ENCODE measurements around the gene TMEM182.

Gene TMEM182

GRCh38 chr2:102736410-102737409, 25.1 kb upstream of the TMEM182 start:
- H3K9me3 ChIP-seq (ENCODE audit: control insufficient read depth, insufficient read depth, low read length) = no peaks in the 10 kb centered on the region
- no peaks in the 10 kb centered on the region for H3K36me3 ChIP-seq (ENCODE audit: control insufficient read depth, insufficient read depth, low read length)
- WGBS (ENCODE audit: insufficient coverage, insufficient read length) = no CpG with 5 or more reads among the region's 52 CpGs
- peak overlapping the region; percentile 71 for H3K4me3 ChIP-seq (ENCODE audit: low read length)
- 0 out of 2 replicates have a peak, but pooled peaks cover 2% of the 10 kb centered on the region for H3K4me1 ChIP-seq (ENCODE audit: control insufficient read depth, insufficient read depth, low read length)
- H3K27ac ChIP-seq (ENCODE audit: low read length) = no peak overlapping the region
- no peak for DNase-seq (ENCODE audit: low read depth, low spot score)
- no peaks in the 10 kb centered on the region for H3K27me3 ChIP-seq (ENCODE audit: control insufficient read depth, insufficient read depth, low read length)

- H3K9me3 ChIP-seq (ENCODE audit: control insufficient read depth, insufficient read depth, low read length) = no peaks in the 10 kb centered on the region
- H3K27ac ChIP-seq (ENCODE audit: low read length) = no peak overlapping the region
- no peak for DNase-seq (ENCODE audit: low read depth, low spot score)
- no peaks in the 10 kb centered on the region for H3K36me3 ChIP-seq (ENCODE audit: control insufficient read depth, insufficient read depth, low read length)
- WGBS (ENCODE audit: insufficient coverage, insufficient read length) = no CpG with 5 or more reads among the region's 1 CpG
- H3K4me3 ChIP-seq (ENCODE audit: low read length) = no peak overlapping the region
- 0 out of 2 replicates have a peak, but pooled peaks cover 2% of the 10 kb centered on the region for H3K4me1 ChIP-seq (ENCODE audit: control insufficient read depth, insufficient read depth, low read length)
- no peaks in the 10 kb centered on the region for H3K27me3 ChIP-seq (ENCODE audit: control insufficient read depth, insufficient read depth, low read length)
Observed at GRCh38 chr2:102737431-102737830, 24.4 kb upstream of the TMEM182 start.

- H3K4me3 ChIP-seq (ENCODE audit: low read length) = no peak overlapping the region
- DNase-seq (ENCODE audit: low read depth, low spot score) = no peak
- H3K9me3 ChIP-seq (ENCODE audit: control insufficient read depth, insufficient read depth, low read length) = no peaks in the 10 kb centered on the region
- no peaks in the 10 kb centered on the region for H3K36me3 ChIP-seq (ENCODE audit: control insufficient read depth, insufficient read depth, low read length)
- H3K4me1 ChIP-seq (ENCODE audit: control insufficient read depth, insufficient read depth, low read length) = no peaks in the 10 kb centered on the region
- WGBS (ENCODE audit: insufficient coverage, insufficient read length) = no CpG with 5 or more reads among the region's 3 CpGs
- H3K27ac ChIP-seq (ENCODE audit: low read length) = no peak overlapping the region
- H3K27me3 ChIP-seq (ENCODE audit: control insufficient read depth, insufficient read depth, low read length) = no peaks in the 10 kb centered on the region
Observed at GRCh38 chr2:102743259-102743658, 18.6 kb upstream of the TMEM182 start.

GRCh38 chr2:102748107-102748506, 13.7 kb upstream of the TMEM182 start:
- no CpG with 5 or more reads among the region's 4 CpGs for WGBS (ENCODE audit: insufficient coverage, insufficient read length)
- Histone ChIP-seq H3K27me3 (ENCODE audit: control insufficient read depth, insufficient read depth, low read length) (no peaks in the 10 kb centered on the region), H3K4me1 (ENCODE audit: control insufficient read depth, insufficient read depth, low read length) (no peaks in the 10 kb centered on the region), H3K9me3 (ENCODE audit: control insufficient read depth, insufficient read depth, low read length) (no peaks in the 10 kb centered on the region), H3K4me3 (ENCODE audit: low read length) (no peak overlapping the region), H3K27ac (ENCODE audit: low read length) (no peak overlapping the region), H3K36me3 (ENCODE audit: control insufficient read depth, insufficient read depth, low read length) (no peaks in the 10 kb centered on the region)
- DNase-seq (ENCODE audit: low read depth, low spot score) = no peak

GRCh38 chr2:102749938-102750337, 11.9 kb upstream of the TMEM182 start:
- no CpG with 5 or more reads among the region's 3 CpGs for WGBS (ENCODE audit: insufficient coverage, insufficient read length)
- H3K4me1 ChIP-seq (ENCODE audit: control insufficient read depth, insufficient read depth, low read length) = no peaks in the 10 kb centered on the region
- no peaks in the 10 kb centered on the region for H3K36me3 ChIP-seq (ENCODE audit: control insufficient read depth, insufficient read depth, low read length)
- no peaks in the 10 kb centered on the region for H3K27me3 ChIP-seq (ENCODE audit: control insufficient read depth, insufficient read depth, low read length)
- no peak overlapping the region for H3K4me3 ChIP-seq (ENCODE audit: low read length)
- no peak overlapping the region for H3K27ac ChIP-seq (ENCODE audit: low read length)
- H3K9me3 ChIP-seq (ENCODE audit: control insufficient read depth, insufficient read depth, low read length) = no peaks in the 10 kb centered on the region
- no peak for DNase-seq (ENCODE audit: low read depth, low spot score)

- Histone ChIP-seq H3K4me1 (ENCODE audit: control insufficient read depth, insufficient read depth, low read length) (no peaks in the 10 kb centered on the region), H3K27ac (ENCODE audit: low read length) (no peak overlapping the region), H3K36me3 (ENCODE audit: control insufficient read depth, insufficient read depth, low read length) (no peaks in the 10 kb centered on the region), H3K27me3 (ENCODE audit: control insufficient read depth, insufficient read depth, low read length) (no peaks in the 10 kb centered on the region), H3K9me3 (ENCODE audit: control insufficient read depth, insufficient read depth, low read length) (no peaks in the 10 kb centered on the region), H3K4me3 (ENCODE audit: low read length) (no peak overlapping the region)
- WGBS (ENCODE audit: insufficient coverage, insufficient read length) = no CpG with 5 or more reads among the region's 7 CpGs
- no peak for DNase-seq (ENCODE audit: low read depth, low spot score)
Observed at GRCh38 chr2:102753563-102754159, 8.2 kb upstream of the TMEM182 start.

GRCh38 chr2:102754456-102755145, 7.2 kb upstream of the TMEM182 start:
- H3K9me3 ChIP-seq (ENCODE audit: control insufficient read depth, insufficient read depth, low read length) = no peaks in the 10 kb centered on the region
- WGBS (ENCODE audit: insufficient coverage, insufficient read length) = no CpG with 5 or more reads among the region's 3 CpGs

GRCh38 chr2:102755284-102755683, 6.5 kb upstream of the TMEM182 start:
- H3K27ac ChIP-seq (ENCODE audit: low read length) = no peak overlapping the region
- H3K4me1 ChIP-seq (ENCODE audit: control insufficient read depth, insufficient read depth, low read length) = no peaks in the 10 kb centered on the region
- DNase-seq (ENCODE audit: low read depth, low spot score) = no peak
- WGBS (ENCODE audit: insufficient coverage, insufficient read length) = no CpG with 5 or more reads among the region's 4 CpGs
- H3K36me3 ChIP-seq (ENCODE audit: control insufficient read depth, insufficient read depth, low read length) = no peaks in the 10 kb centered on the region
- no peaks in the 10 kb centered on the region for H3K27me3 ChIP-seq (ENCODE audit: control insufficient read depth, insufficient read depth, low read length)
- H3K9me3 ChIP-seq (ENCODE audit: control insufficient read depth, insufficient read depth, low read length) = no peaks in the 10 kb centered on the region
- H3K4me3 ChIP-seq (ENCODE audit: low read length) = no peak overlapping the region

More at GRCh38 chr2:102754456-102755145, 7.2 kb upstream of the TMEM182 start:
- H3K4me3 ChIP-seq (ENCODE audit: low read length) = no peak overlapping the region
- no peaks in the 10 kb centered on the region for H3K4me1 ChIP-seq (ENCODE audit: control insufficient read depth, insufficient read depth, low read length)
- no peaks in the 10 kb centered on the region for H3K27me3 ChIP-seq (ENCODE audit: control insufficient read depth, insufficient read depth, low read length)
- H3K27ac ChIP-seq (ENCODE audit: low read length) = no peak overlapping the region
- no peak for DNase-seq (ENCODE audit: low read depth, low spot score)
- H3K36me3 ChIP-seq (ENCODE audit: control insufficient read depth, insufficient read depth, low read length) = no peaks in the 10 kb centered on the region

- Histone ChIP-seq H3K4me3 (ENCODE audit: low read length) (no peak overlapping the region), H3K4me1 (ENCODE audit: control insufficient read depth, insufficient read depth, low read length) (no peaks in the 10 kb centered on the region), H3K36me3 (ENCODE audit: control insufficient read depth, insufficient read depth, low read length) (no peaks in the 10 kb centered on the region), H3K27me3 (ENCODE audit: control insufficient read depth, insufficient read depth, low read length) (no peaks in the 10 kb centered on the region), H3K9me3 (ENCODE audit: control insufficient read depth, insufficient read depth, low read length) (no peaks in the 10 kb centered on the region), H3K27ac (ENCODE audit: low read length) (no peak overlapping the region)
- no peak for DNase-seq (ENCODE audit: low read depth, low spot score)
Observed at GRCh38 chr2:102758439-102758838, 3.4 kb upstream of the TMEM182 start.

- Histone ChIP-seq H3K4me1 (ENCODE audit: control insufficient read depth, insufficient read depth, low read length) (no peaks in the 10 kb centered on the region), H3K4me3 (ENCODE audit: low read length) (no peak overlapping the region), H3K27ac (ENCODE audit: low read length) (no peak overlapping the region), H3K27me3 (ENCODE audit: control insufficient read depth, insufficient read depth, low read length) (no peaks in the 10 kb centered on the region), H3K9me3 (ENCODE audit: control insufficient read depth, insufficient read depth, low read length) (no peaks in the 10 kb centered on the region), H3K36me3 (ENCODE audit: control insufficient read depth, insufficient read depth, low read length) (no peaks in the 10 kb centered on the region)
- no CpG with 5 or more reads among the region's 6 CpGs for WGBS (ENCODE audit: insufficient coverage, insufficient read length)
- DNase-seq (ENCODE audit: low read depth, low spot score) = no peak
Observed at GRCh38 chr2:102764083-102764482, 2.3 kb downstream of the TMEM182 start.
